Measurements from ENCODE around the gene PRDX2.

GRCh38 chr19:12796146-12797071, 5.2 kb downstream of the PRDX2 start:
- peak; percentile 92 for TF ChIP-seq CTCF (IDR thresholded peaks at IDR 0.05; ENCODE audit: insufficient read depth, low read depth, low read length)
- no peak for TF ChIP-seq EZH2 (IDR thresholded peaks at IDR 0.05; ENCODE audit: insufficient read depth, low read length)

Measured in astrocyte (in vitro differentiated cells and primary cell).